GM18511 (cell line): Measurements from ENCODE around the gene AVPI1.

Experiments
- ATAC-seq: cut with Tn5 transposase; IDR thresholded peaks from one replicate; pipeline ENCODE4 v1.9.1; 2021; ENCODE audit warnings: mild to moderate bottlenecking, moderate library complexity; ENCODE audit not compliant: unreplicated experiment

AVPI1 gene

GRCh38 chr10:97686962-97687784 lies at the start of gene AVPI1:
Gene AVPI1 (minus strand): TSS chr10:97687241. CDS start chr10:97679905, 7,336 bp downstream.
- ATAC-seq: peak; percentile 93

DNA sequence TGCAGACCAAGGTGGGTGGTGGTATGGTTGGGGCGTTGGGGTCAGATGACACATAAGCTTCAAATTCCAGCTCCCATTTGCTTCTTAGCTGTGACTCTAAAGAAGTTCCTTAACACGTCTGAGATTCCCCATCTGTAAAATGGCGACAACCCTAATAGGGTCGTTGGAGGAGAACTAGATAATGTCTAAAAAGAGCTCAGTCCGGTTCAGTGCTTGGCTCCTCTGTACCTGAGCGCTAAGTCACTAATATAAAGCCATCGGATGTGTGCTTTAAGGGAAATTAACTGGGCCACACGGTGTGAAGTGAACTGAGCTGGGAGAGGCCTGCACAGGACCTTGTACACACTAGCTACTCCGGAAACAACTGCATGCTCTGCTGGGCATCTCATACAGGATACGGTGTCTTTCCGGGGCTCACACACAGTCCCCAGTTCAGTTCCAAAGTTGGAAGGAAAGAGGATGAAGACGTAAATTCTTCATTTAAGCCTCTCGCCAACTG lies 49.4 kb upstream of the AVPI1 start:
- no peak for ATAC-seq

- no peak for ATAC-seq
Observed at GRCh38 chr10:97734021-97734420, 47.0 kb upstream of the AVPI1 start.

DNA sequence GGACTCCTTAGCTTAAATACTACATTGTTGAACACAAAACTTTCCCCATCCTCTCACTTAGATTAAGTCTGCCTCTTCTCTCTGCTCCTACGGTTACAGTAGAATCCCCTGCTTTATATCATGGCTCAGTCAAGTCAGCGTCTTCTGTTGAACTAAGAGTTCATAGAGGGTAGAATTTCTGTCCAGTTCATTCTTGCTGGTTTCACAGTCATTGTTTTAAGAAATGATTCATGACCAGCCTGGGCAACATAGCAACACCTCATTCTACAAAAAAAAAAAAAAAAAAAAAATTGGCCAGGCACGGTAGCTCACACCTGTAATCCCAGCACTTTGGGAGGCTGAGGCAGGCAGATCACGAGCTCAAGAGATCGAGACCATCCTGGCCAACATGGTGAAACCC lies 46.2 kb upstream of the AVPI1 start:
- ATAC-seq: no peak

DNA sequence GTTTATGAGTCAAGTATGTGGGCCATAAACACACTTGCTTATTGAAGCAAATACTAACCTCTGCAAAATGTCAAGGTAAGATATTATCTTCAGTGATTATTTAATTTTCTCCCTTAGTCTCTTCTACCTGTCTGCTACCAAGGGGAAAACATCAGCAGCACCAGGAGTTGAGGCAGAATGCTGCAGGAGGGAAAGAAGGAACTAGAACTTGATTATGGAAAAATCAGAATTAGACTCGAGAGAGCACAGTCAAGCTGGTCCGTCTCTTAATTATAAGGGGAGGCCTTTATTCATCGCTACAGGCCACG lies 45.0 kb upstream of the AVPI1 start:
- no peak for ATAC-seq

GRCh38 chr10:97731346-97732051 lies 44.5 kb upstream of the AVPI1 start:
- no peak for ATAC-seq

DNA sequence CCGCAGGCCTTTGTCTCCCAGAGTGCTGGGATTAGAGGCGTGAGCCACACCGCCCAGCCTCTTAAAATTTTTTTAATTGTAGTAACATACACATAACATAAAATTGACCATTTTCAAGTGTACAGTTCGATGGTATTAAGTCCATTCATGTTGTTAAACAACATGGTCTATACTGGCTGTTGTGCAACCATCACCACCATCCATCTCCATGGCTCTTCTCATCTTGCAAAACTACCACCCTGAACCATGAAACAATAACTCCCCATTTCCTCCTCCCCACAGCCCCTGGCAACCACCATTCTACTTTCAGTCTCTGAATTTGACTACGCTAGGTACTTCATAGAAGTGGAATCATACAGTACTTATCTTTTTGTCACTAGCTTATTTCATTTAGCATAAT lies 42.0 kb upstream of the AVPI1 start:
- no peak for ATAC-seq

DNA sequence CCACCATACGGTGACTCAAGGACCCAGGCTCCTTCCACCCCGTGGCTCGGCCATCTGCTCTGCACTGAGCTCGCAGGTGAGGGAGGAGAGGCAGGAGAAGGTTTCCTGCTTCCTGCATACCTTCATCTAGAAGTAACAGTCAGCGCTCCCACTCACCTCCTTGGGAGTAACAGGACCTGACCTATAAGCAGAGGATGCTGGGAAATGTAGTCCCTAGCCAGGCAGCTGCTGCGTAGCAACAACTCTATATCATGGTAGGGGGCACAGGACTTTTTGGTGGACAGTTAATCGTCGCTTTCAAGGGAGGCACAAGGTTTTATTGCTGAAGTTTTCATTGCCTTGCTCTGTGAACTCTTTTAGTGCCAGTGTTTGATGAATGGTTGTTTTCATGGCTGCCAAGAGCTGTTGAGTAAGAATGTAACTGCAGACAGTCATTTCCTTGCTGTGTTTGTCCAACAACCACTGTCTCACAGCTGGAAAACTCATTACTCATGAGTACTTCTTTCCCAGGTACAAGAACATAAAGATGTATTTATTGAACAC lies 39.7 kb upstream of the AVPI1 start:
- no peak for ATAC-seq

- no peak for ATAC-seq
Observed at GRCh38 chr10:97724341-97724941, 37.4 kb upstream of the AVPI1 start.

- ATAC-seq: no peak
Observed at GRCh38 chr10:97723001-97723400, 36.0 kb upstream of the AVPI1 start.

- no peak for ATAC-seq
Observed at GRCh38 chr10:97721871-97722780, 35.1 kb upstream of the AVPI1 start.

DNA sequence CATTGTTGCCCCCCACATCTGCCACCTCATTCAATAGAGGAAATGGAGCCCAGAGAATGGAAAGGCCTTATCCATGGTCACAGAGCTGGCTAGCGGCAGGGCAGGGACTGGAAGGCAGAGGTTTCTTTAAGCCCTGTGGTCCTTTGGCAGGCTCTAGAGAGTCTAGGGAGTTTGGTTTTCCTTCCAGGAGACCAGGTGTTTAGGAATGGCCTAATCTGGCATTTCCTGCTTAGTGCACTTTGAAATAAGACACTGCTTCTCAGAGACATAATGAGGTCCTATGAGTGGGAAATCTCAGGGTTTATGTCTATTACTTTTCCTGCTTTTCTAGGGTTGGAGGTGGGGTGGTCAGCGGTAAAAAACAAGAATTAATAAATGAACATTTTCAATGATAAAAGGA lies 32.6 kb upstream of the AVPI1 start:
- no peak for ATAC-seq

GRCh38 chr10:97718659-97719142 lies 31.7 kb upstream of the AVPI1 start:
- no peak for ATAC-seq

- no peak for ATAC-seq
Observed at GRCh38 chr10:97718178-97718577, 31.1 kb upstream of the AVPI1 start.

DNA sequence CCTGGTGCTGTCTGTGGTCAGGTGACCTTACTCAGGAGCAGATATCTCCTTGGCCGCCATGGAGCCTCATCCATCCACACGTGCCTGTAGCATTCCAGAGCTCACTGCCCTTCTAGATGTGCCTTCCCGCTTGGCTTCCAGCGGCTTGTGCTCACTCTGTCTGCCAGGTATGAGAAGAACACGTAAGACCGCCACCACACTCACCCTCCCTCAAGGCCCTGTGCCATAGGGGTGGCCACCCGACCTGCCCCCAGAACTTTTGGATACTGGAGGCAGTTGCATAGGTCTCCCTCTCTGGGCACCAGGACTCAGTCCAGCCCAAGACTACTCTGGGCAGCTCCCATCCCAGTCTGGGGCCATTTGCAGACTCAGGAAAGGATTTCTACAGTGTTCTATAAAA lies 30.6 kb upstream of the AVPI1 start:
- ATAC-seq: no peak

DNA sequence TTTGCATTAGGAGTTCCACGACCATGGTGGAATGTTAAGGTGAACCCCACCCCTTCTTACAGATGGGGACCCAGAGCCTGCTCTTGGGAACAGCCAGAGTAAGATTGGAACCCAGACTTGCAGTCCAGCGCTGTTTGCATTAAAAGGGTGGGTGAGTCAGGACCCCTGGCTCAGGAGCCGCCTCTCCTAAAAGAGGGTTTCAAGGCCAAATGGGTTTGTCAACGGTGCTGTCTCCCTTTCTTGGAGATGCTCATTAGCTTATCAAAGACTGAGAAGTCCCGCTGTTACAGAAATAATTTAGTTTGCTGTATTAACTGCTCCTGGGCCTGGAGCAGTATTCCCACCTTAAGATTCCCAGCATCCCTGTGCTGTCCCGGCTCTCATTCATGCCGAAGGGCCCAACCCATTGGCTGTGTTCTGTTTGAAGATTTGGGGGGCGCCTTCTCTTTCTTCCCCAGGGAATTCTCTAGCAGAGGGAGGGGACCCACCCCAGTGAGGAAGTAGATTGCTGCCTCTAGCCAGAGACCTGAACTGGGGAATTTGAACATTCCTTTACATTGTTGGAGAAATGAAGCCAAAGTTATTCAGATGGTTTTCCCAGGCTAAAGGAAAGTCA lies 28.3 kb upstream of the AVPI1 start:
- no peak for ATAC-seq

GRCh38 chr10:97714401-97715258 lies 27.6 kb upstream of the AVPI1 start:
- ATAC-seq: peak; percentile 61

DNA sequence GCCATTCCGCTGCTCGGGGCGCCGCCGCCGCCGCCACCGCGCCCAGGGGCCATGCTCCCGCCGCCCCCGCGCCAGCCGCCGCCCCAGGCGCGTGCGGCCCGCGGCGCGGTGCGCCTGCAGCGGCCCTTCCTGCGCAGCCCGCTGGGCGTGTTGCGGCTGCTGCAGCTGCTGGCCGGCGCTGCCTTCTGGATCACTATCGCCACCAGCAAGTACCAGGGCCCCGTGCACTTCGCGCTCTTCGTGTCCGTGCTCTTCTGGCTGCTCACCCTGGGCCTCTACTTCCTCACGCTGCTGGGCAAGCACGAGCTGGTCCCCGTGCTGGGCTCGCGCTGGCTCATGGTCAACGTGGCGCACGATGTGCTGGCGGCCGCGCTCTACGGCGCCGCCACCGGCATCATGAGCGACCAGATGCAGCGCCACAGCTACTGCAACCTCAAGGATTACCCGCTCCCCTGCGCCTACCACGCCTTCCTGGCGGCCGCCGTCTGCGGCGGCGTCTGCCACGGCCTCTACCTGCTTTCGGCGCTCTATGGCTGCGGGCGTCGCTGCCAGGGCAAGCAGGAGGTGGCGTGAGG lies 26.9 kb upstream of the AVPI1 start:
- peak; percentile 84 for ATAC-seq

DNA sequence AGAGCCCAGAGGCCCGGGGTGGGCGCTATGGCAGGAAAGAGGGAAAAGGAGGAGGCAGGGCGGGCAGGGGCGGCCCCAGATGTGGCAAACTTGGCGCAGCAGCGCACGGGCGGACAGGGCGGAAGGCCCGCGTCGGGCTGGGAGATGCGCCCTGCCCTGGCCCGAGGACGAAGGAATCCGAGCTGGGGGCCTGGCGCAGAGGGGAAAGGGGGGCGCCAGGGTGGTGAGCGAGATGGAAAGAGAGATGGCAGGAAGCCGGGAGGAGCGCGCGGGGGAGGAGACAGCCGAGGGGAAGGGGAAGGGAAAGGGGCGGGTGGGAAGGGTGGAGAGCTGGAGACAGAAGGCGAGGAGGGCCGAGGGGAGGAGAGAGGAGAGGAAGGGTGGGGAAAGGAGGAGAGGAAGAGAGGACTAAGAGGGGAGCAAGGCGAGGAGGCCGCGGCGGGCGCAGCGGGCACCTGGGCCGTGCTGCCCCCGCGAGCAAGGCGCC lies 26.3 kb upstream of the AVPI1 start, which contains the start of gene MARVELD1:
Gene MARVELD1, plus strand, starts transcription at position 392 of the 487 bp plus-strand sequence. CDS start 147 bp downstream, outside the sequence.
- ATAC-seq: no peak
